Gastrocnemius medialis (tissue), 4 donors: Measurements from ENCODE around the gene ALOX5. TPM values are rescaled to one million over a fixed set of nuclear protein-coding genes. Genes with fewer than 3 reads are reported as not detected.
"Not testable (repeated sequence)": the region's sequence is repeated elsewhere in the genome, so short reads cannot be mapped to it uniquely, and the experiment has no call there.

Experiments used
- ATAC-seq, 2 donors: fragments of 150-250 bp; one replicate each; pipeline ENCODE4 v1.9.1; 2016
- DNase-seq, 2 donors: peaks; one replicate each; pipeline ENCODE4 v3.0.0-alpha.2; 2019
- H3K27ac ChIP-seq, 4 donors: fragments of 200-600 bp; sonication (generic); 1 replicate in 1 of 4; 2 replicates in 3 of 4; pipeline ENCODE4 v1.5.1; 2016 to 2018; ENCODE audit warnings: mild to moderate bottlenecking in 2 of 4, moderate library complexity in 1 of 4
- H3K27me3 ChIP-seq, 3 donors: fragments of 200-600 bp; sonication (generic) in 2 of 3; 1 replicate in 1 of 3; 2 replicates in 2 of 3; pipeline versions ENCODE4 v1.5.1 to v1.6.0; 2016 to 2019; ENCODE audit warnings: mild to moderate bottlenecking in 1 of 3, moderate library complexity in 1 of 3
- H3K36me3 ChIP-seq, 2 donors: fragments of 200-600 bp; sonication (generic) in 1 of 2; one replicate each; pipeline ENCODE4 v1.5.1; 2017 to 2018
- H3K4me1 ChIP-seq, 2 donors: fragments of 200-600 bp; sonication (generic) in 1 of 2; one replicate each; pipeline ENCODE4 v1.5.1; 2016 to 2017; ENCODE audit warnings: mild to moderate bottlenecking in 2 of 2
- H3K4me3 ChIP-seq, 4 donors: fragments of 200-600 bp; sonication (generic) in 3 of 4; 1 replicate in 1 of 4; 2 replicates in 3 of 4; pipeline ENCODE4 v1.5.1; 2016 to 2019; ENCODE audit warnings: mild to moderate bottlenecking in 2 of 4
- H3K9me3 ChIP-seq, 3 donors: fragments of 200-600 bp; sonication (generic) in 2 of 3; 1 replicate in 1 of 3; 2 replicates in 2 of 3; pipeline ENCODE4 v1.5.1; 2016 to 2019
- POLR2A ChIP-seq, 2 donors: fragments of 450-650 bp; IDR thresholded peaks; one replicate each; pipeline ENCODE4 v1.6.1; 2017; ENCODE audit warnings: antibody characterized with exemption in 2 of 2, mild to moderate bottlenecking in 2 of 2, moderate library complexity in 2 of 2
- in situ Hi-C, 4 donors: fragments of 200-750 bp; cut with MboI; loops; one replicate each; pipeline versions ENCODE4 v1.15.0 to v1.8.0; 2017; ENCODE audit warnings: low sequenced_read_pairs in 4 of 4
- intact Hi-C: fragments of 100-400 bp; cut with DNase I; formaldehyde crosslinking; loops from one replicate; pipeline ENCODE4 v1.15.1; 2023; ENCODE audit warnings: low total_unique reads
- total RNA-seq, 4 donors: library from RNA; depleted of rRNA; stranded (reverse); fragments of >200 nt; gene quantifications; one replicate each; pipeline versions ENCODE4 v1.1.0 to v1.2.3, GENCODE V29; 2016
- TF ChIP-seq, protein P1 (sequence below), 5 experiments: fragments of 450-650 bp in 3 of 5; fragments of 200-600 bp in 2 of 5; sonication (generic) in 2 of 5; IDR thresholded peaks in 4 of 5; conservative IDR thresholded peaks in 1 of 5; 1 replicate in 4 of 5; 2 replicates in 1 of 5; pipeline ENCODE4 v1.5.1; 2016 to 2019; ENCODE audit warnings: antibody characterized with exemption in 5 of 5, mild to moderate bottlenecking in 3 of 5, moderate library complexity in 3 of 5

Gene ALOX5
- 10 to 100 TPM in 1 of 4 donors, 1 to 10 TPM in 3; 1.5 to 10.8 (median 4.2) TPM for total RNA-seq

DNA sequence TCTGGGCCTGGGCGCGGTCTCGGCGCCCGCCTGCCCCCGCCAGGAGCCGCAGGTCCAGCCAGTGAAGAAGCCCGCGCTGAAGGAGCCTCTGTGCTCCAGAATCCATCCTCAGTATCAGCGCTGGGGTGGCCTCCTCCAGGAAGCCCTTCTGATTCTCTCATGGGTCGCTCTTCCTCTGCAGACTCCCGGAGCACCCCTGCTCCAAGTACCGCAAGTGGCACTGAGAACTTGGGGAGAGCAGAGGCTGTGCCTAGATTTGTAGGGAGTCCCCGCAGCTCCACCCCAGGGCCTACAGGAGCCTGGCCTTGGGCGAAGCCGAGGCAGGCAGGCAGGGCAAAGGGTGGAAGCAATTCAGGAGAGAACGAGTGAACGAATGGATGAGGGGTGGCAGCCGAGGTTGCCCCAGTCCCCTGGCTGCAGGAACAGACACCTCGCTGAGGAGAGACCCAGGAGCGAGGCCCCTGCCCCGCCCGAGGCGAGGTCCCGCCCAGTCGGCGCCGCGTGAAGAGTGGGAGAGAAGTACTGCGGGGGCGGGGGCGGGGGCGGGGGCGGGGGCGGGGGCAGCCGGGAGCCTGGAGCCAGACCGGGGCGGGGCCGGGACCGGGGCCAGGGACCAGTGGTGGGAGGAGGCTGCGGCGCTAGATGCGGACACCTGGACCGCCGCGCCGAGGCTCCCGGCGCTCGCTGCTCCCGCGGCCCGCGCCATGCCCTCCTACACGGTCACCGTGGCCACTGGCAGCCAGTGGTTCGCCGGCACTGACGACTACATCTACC, at the start of gene ALOX5:
TSS of gene ALOX5 (plus strand) at position 641 of the 774 bp plus-strand sequence. CDS start at position 705, 64 bp downstream.
- in situ Hi-C loops (no loop called here), intact Hi-C loops (no loop called here)
- peak within 1 kb of the TSS; percentile 34 to 51 (median 46) for H3K4me3 ChIP-seq
- no peaks in the 10 kb centered on the region for H3K36me3 ChIP-seq
- no peaks in the 10 kb centered on the region for H3K9me3 ChIP-seq
- ATAC-seq = no peak
- no peak within 1 kb of the TSS for H3K27ac ChIP-seq
- DNase-seq = no peak
- no peak for TF ChIP-seq POLR2A (IDR thresholded peaks at IDR 0.05)
- H3K4me1 ChIP-seq = peaks cover 0 to 8% of the 10 kb centered on the region in 2 donors
- H3K27me3 ChIP-seq = peaks cover 44 to 56% (median 54%) of the 10 kb centered on the region in 3 donors

DNA sequence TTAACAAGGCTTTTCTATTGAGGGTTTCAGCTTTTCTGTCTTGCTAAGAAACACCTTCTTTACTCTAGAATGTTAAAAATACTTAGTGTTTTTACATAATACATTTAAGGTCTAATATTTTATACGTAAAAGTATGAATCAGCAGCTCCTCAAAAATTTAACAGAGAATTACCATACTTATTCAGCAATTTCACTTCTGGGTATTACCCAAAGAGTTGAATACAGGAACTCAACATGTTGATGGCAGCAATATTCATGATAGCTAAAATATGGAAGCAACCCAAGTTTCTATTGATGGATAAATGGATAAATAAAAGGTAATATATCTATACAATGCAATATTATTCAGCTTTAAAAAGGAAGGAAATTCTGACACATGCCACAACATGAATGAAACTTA, 48.9 kb upstream of the ALOX5 start:
- Histone ChIP-seq H3K4me3 (no peak overlapping the region), H3K4me1 (no peaks in the 10 kb centered on the region), H3K27ac (no peak overlapping the region), H3K36me3 (no peaks in the 10 kb centered on the region), H3K27me3 (no peaks in the 10 kb centered on the region), H3K9me3 (no peaks in the 10 kb centered on the region)
- no peak for DNase-seq
- in situ Hi-C loops (no loop called here), intact Hi-C loops (no loop called here)
- ATAC-seq = no peak
- TF ChIP-seq POLR2A (IDR thresholded peaks at IDR 0.05) = no peak
- TF ChIP-seq, protein P1, sequence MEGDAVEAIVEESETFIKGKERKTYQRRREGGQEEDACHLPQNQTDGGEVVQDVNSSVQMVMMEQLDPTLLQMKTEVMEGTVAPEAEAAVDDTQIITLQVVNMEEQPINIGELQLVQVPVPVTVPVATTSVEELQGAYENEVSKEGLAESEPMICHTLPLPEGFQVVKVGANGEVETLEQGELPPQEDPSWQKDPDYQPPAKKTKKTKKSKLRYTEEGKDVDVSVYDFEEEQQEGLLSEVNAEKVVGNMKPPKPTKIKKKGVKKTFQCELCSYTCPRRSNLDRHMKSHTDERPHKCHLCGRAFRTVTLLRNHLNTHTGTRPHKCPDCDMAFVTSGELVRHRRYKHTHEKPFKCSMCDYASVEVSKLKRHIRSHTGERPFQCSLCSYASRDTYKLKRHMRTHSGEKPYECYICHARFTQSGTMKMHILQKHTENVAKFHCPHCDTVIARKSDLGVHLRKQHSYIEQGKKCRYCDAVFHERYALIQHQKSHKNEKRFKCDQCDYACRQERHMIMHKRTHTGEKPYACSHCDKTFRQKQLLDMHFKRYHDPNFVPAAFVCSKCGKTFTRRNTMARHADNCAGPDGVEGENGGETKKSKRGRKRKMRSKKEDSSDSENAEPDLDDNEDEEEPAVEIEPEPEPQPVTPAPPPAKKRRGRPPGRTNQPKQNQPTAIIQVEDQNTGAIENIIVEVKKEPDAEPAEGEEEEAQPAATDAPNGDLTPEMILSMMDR (IDR thresholded peaks at IDR 0.05 in 4 of 5, conservative IDR thresholded peaks at IDR 0.05 in 1 of 5) = no peak

DNA sequence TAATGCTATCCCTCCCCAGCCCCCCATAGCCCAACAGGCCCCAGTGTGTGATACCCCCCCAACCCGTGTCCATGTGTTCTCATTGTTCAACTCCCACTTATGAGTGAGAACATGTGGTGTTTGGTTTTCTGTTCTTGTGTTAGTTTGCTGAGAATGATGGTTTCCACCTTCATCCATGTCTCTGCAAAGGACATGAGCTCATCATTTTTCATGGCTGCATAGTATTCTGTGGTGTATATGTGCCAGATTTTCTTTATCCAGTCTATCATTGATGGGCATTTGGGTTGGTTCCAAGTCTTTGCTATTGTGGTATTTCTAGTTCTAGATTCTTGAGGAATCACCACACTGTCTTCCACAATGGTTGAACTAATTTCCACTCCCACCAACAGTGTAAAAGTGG, 47.2 kb upstream of the ALOX5 start:
- H3K9me3 ChIP-seq, H3K36me3 ChIP-seq, H3K27ac ChIP-seq, H3K27me3 ChIP-seq, ATAC-seq, DNase-seq, H3K4me3 ChIP-seq, intact Hi-C loops, in situ Hi-C loops, H3K4me1 ChIP-seq: not testable (repeated sequence)

DNA sequence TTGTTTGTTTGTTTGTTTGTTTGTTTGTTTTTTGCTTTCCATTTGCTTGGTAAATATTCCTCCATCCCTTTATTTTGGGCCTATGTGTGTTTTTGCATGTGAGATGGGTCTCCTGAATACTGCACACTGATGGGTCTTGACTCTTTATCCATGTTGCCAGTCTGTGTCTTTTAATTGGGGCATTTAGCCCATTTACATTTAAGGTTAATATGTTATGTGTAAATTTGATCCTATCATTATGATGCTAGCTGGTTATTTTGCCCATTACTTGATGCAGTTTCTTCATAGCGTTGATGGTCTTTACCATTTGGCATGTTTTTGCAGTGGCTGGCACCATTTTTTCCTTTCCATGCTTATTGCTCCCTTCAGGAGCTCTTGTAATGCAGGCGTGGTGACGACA, 42.2 kb upstream of the ALOX5 start:
- in situ Hi-C loops, H3K4me1 ChIP-seq, ATAC-seq, DNase-seq, H3K4me3 ChIP-seq, H3K9me3 ChIP-seq, intact Hi-C loops, H3K36me3 ChIP-seq, H3K27me3 ChIP-seq, H3K27ac ChIP-seq: not testable (repeated sequence)

DNA sequence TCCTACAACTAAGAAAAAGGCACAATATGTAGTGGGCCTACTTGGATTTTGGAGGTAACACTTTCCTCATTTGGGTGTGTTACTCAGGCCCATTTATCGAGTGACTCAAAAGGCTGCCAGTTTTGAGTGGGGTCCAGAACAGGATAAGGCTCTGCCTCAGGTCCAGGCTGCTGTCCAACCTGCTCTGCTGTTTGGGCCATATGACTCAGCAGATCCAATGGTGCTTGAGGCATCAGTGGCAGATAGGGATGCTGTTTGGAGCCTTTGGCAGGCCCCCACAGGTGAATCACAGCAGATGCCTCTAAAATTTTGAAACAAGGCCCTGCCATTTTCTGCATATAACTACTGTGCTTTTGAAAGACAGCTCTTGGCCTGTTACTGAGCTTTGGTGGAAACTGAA, 34.1 kb upstream of the ALOX5 start:
- intact Hi-C loops = no loop called here
- Histone ChIP-seq H3K9me3 (no peaks in the 10 kb centered on the region), H3K36me3 (no peaks in the 10 kb centered on the region), H3K4me1 (no peaks in the 10 kb centered on the region), H3K27ac (no peak overlapping the region), H3K27me3 (no peaks in the 10 kb centered on the region), H3K4me3 (no peak overlapping the region)
- DNase-seq (no peak), ATAC-seq (no peak)
- in situ Hi-C loops = no loop called here
- TF ChIP-seq, protein P1 (IDR thresholded peaks at IDR 0.05 in 4 of 5, conservative IDR thresholded peaks at IDR 0.05 in 1 of 5) = no peak
- no peak for TF ChIP-seq POLR2A (IDR thresholded peaks at IDR 0.05)

DNA sequence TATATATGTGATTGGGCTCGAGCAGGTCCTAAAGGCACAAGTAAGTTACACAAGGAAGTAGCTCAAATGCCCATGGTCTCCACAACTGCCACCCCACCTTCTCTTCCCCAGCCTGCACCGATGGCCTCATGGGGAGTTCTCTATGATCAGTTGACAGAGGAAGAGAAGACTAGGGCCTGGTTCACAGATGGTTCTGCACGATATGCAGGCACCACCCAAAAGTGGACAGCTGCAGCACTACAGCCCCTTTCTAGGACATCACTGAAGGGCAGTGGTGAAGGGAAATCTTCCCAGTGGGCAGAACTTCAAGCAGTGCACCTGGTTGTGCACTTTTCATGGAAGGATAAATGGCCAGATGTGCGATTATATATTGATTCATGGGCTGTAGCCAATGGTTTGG, 33.6 kb upstream of the ALOX5 start:
- H3K4me3 ChIP-seq, H3K27me3 ChIP-seq, H3K9me3 ChIP-seq, intact Hi-C loops, DNase-seq, H3K36me3 ChIP-seq, H3K4me1 ChIP-seq, ATAC-seq, in situ Hi-C loops, H3K27ac ChIP-seq: not testable (repeated sequence)

DNA sequence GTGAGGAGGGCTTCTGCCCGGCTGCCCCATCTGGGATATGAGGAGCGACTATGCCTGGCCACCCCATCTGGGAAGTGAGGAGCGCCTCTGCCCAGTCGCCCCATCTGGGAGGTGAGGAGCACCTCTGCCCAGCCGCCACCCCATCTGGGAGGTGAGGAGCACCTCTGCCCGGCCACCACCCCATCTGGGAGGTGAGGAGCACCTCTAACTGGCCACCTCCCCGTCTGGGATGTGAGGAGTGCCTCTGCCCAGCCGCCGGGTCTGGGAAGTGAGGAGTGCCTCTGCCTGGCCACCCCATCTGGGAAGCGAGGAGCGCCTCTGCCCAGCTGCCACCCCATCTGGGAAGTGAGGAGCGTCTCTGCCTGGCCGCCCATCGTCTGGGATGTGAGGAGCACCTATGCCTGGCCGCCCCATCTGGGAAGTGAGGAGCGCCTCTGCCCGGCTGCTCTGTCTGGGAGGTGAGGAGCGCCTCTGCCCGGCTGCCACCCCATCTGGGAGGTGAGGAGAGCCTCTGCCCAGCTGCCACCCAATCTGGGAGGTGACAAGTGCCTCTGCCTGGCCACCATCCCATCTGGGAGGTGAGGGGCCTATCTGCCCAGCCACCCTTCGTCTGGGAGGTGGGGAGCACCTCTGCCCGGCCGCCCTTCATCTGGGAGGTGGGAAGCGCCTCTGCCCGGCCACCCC, 27.2 kb upstream of the ALOX5 start:
- H3K27ac ChIP-seq, H3K27me3 ChIP-seq, DNase-seq, H3K4me3 ChIP-seq, H3K36me3 ChIP-seq, intact Hi-C loops, ATAC-seq, H3K9me3 ChIP-seq, in situ Hi-C loops, H3K4me1 ChIP-seq: not testable (repeated sequence)

DNA sequence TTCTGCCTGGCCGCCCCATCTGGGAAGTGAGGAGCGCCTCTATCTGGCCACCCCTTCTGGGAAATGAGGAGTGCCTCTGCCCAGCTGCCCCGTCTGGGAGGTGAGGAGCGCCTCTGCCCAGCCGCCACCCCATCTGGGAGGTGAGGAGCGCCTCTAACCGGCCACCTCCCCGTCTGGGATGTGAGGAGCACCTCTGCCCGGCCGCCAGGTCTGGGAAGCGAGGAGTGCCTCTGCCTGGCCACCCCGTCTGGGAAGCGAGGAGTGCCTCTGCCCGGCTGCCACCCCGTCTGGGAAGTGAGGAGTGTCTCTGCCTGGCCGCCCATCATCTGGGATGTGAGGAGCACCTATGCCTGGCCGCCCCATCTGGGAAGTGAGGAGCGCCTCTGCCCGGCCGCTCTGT, 26.6 kb upstream of the ALOX5 start:
- intact Hi-C loops, H3K27ac ChIP-seq, H3K4me3 ChIP-seq, H3K36me3 ChIP-seq, H3K9me3 ChIP-seq, DNase-seq, in situ Hi-C loops, H3K4me1 ChIP-seq, ATAC-seq, H3K27me3 ChIP-seq: not testable (repeated sequence)

DNA sequence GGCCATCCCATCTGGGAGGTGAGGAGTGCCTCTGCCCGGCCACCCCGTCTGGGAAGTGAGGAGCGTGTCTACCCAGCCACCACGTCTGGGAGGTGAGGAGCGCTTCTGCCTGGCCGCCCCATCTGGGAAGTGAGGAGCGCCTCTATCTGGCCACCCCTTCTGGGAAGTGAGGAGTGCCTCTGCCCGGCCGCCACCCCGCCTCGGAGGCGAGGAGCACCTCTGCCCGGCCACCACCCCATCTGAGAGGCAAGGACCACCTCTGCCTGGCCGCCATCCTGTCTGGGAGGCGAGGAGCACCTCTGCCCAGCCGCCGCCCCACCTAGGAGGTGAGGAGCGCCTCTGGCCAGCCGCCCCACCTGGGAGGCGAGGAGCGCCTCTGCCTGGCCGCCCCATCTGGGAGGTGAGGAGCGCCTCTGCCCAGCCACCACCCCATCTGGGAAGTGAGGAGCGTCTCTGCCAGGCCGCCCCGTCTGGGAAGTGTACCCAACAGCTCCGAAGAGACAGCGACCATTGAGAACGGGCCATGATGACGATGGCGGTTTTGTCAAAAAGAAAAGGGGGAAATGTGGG, 25.7 kb upstream of the ALOX5 start:
- ATAC-seq, H3K4me1 ChIP-seq, H3K27me3 ChIP-seq, DNase-seq, H3K9me3 ChIP-seq, H3K4me3 ChIP-seq, H3K27ac ChIP-seq, in situ Hi-C loops, H3K36me3 ChIP-seq, intact Hi-C loops: not testable (repeated sequence)
